K562 (cell line): Measurements from ENCODE around the gene SUGP1. TPM values are rescaled to one million over a fixed set of nuclear protein-coding genes. Genes with fewer than 3 reads are reported as not detected.

Experiments
- ARID2 ChIP-seq: fragments of 450-650 bp; IDR thresholded peaks from 2 replicates; pipeline ENCODE4 v1.6.1; 2017; ENCODE audit warnings: antibody characterized with exemption, mild to moderate bottlenecking
- CBFA2T2 ChIP-seq: fragments of 450-650 bp; conservative IDR thresholded peaks from 2 replicates; pipeline ENCODE4 v1.6.1; 2017; ENCODE audit warnings: mild to moderate bottlenecking
- CBX5 ChIP-seq: IDR thresholded peaks from 2 replicates; pipeline ENCODE4 v1.6.1; 2014; ENCODE audit warnings: low read depth, borderline replicate concordance
- FIP1L1 ChIP-seq: fragments of 200-400 bp; formaldehyde crosslinking; IDR thresholded peaks from 2 replicates; pipeline ENCODE4 v1.6.1; 2018; ENCODE audit warnings: mild to moderate bottlenecking, low read depth, low read length; ENCODE audit not compliant: poor library complexity, severe bottlenecking
- HDAC2 ChIP-seq: fragments of 450-650 bp; IDR thresholded peaks from 2 replicates; pipeline ENCODE4 v1.6.1; 2016; ENCODE audit warnings: mild to moderate bottlenecking
- HEY1 ChIP-seq: fragments of 250-450 bp; sonication (Bioruptor Pico); IDR thresholded peaks from 2 replicates; pipeline ENCODE4 v1.5.0; 2020; ENCODE audit warnings: mild to moderate bottlenecking, moderate library complexity, borderline replicate concordance
- HNRNPH1 ChIP-seq: fragments of 200-400 bp; formaldehyde crosslinking; optimal IDR thresholded peaks from 2 replicates; pipeline ENCODE3; 2017; ENCODE audit warnings: low read depth, mild to moderate bottlenecking, low read length, moderate library complexity
- MECOM ChIP-seq: fragments of 250-450 bp; sonication (Bioruptor Pico); IDR thresholded peaks from 2 replicates; pipeline ENCODE4 v1.8.0; 2022; ENCODE audit warnings: inconsistent platforms
- PCBP2 ChIP-seq: fragments of 200-400 bp; formaldehyde crosslinking; IDR thresholded peaks from 2 replicates; pipeline ENCODE4 v1.6.1; 2018; ENCODE audit warnings: low read length, low read depth, mild to moderate bottlenecking, moderate library complexity; ENCODE audit not compliant: poor library complexity, severe bottlenecking
- RBM25 ChIP-seq: fragments of 200-400 bp; formaldehyde crosslinking; IDR thresholded peaks from 2 replicates; pipeline ENCODE4 v1.6.1; 2018; ENCODE audit warnings: low read length, low read depth, moderate library complexity; ENCODE audit not compliant: severe bottlenecking
- SMARCB1 ChIP-seq: IDR thresholded peaks from 2 replicates; pipeline ENCODE4 v1.6.1; 2011; ENCODE audit warnings: improper control_type of control experiment, low read depth; ENCODE audit not compliant: insufficient read length
- SNRNP70 ChIP-seq: fragments of 200-400 bp; formaldehyde crosslinking; optimal IDR thresholded peaks from 2 replicates; pipeline ENCODE3; 2017; ENCODE audit warnings: low read depth, low read length
- U2AF2 ChIP-seq: fragments of 200-400 bp; formaldehyde crosslinking; optimal IDR thresholded peaks from 2 replicates; pipeline ENCODE3; 2017; ENCODE audit warnings: low read depth, mild to moderate bottlenecking, low read length
- ZNF146 ChIP-seq: IDR thresholded peaks from one replicate; pipeline ENCODE4 v1.6.1; 2018; ENCODE audit warnings: missing compliant biosample characterization; ENCODE audit not compliant: unreplicated experiment
- ZNF175 ChIP-seq: fragments of 200-800 bp; sonication (Bioruptor generic); IDR thresholded peaks from 2 replicates; pipeline ENCODE4 v1.6.1; 2016; ENCODE audit warnings: low read depth, mild to moderate bottlenecking, missing genetic modification characterization, missing compliant biosample characterization
- ZNF407 ChIP-seq: fragments of 450-650 bp; IDR thresholded peaks from 2 replicates; pipeline ENCODE4 v1.6.1; 2016; ENCODE audit warnings: low read depth
- ZNF699 ChIP-seq: fragments of 250-450 bp; sonication (Bioruptor Pico); IDR thresholded peaks from 2 replicates; pipeline ENCODE4 v1.8.0; 2021; ENCODE audit warnings: mild to moderate bottlenecking, moderate library complexity; ENCODE audit not compliant: insufficient replicate concordance
- polyA plus RNA-seq, 8 experiments: library from polyadenylated mRNA; depleted of rRNA in 4 of 8; stranded (reverse) in 5 of 8; unstranded in 3 of 8; fragments of >200 nt; fragmentation: Nextera tagmentation in 2 of 8; fragmentation: Illumina TruSeq in 1 of 8; extraction: Ambion mirVana in 2 of 8; extraction: Trizol in 1 of 8; gene quantifications; 2 replicates each; pipeline versions ENCODE4 v1.2.1 to v1.2.3, GENCODE V29; 2011 to 2014; ENCODE audit warnings: inconsistent platforms in 1 of 8, missing spikeins in 1 of 8
- total RNA-seq, 7 experiments: library from RNA; depleted of rRNA in 6 of 7; stranded (reverse); fragments of >200 nt in 6 of 7; fragmentation: Illumina TruSeq in 2 of 7; extraction: Trizol in 2 of 7; gene quantifications; 2 replicates each; pipeline versions ENCODE4 v1.2.1 to v1.2.3, GENCODE V29; 2011 to 2021; ENCODE audit warnings: low replicate concordance in 1 of 7
- TF ChIP-seq, protein P1 (sequence below): IDR thresholded peaks from 2 replicates; pipeline ENCODE4 v1.6.1; 2011; ENCODE audit warnings: borderline replicate concordance, low read depth, mild to moderate bottlenecking, moderate library complexity, low read length; ENCODE audit not compliant: insufficient read depth, poor library complexity, severe bottlenecking

Gene SUGP1
- total and polyA plus RNA-seq, 9 of the 15 experiments (the other 6 are each of a cell fraction or from before 2014, with no cell fraction given): 1.0 to 53.3 (median 32.4) TPM

DNA sequence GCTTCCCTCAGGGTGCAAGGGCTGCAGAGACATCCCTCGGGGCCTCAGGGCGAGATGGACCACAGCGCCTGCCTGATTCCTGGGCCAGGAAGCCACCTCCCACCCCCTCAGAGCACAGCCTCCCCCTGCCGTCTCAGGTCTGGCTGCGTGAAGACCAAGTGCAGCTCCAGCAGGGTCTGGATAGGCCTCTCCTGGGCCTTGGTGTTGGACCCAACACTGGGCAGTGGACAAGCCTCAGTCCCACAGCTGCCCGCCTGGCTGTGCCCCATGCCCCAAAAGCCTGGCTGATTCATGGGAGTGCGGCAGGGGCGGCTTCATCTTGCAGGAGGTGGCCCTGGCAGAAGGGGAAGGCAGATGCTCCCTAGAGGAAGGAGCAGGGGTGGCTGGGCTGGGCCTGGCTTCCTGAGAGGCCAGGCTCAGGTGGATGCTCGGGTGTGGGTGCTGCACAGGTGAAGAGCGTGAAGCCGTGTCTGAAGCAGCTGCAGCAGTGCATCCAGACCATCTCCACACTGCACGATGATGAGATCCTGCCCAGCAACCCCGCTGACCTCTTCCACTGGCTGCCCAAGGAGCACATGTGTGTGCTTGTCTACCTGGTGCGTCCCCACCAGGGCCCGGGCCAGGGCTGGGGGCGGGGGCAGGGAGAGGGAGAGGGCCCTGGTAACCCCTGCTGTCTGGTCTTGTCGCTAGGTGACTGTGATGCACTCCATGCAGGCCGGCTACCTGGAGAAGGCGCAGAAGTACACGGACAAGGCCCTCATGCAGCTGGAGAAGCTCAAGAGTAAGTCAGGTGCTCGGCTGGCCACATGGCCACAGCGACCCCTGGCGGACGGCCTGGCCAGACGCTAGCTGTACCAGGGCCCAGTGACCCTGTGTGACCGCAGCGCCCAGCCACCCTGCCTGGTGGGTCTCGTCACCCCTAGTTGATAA, 22.0 kb upstream of the SUGP1 start (continued):
- no peak for TF ChIP-seq ZNF175
- TF ChIP-seq SMARCB1: no peak
- TF ChIP-seq ZNF407: no peak
- TF ChIP-seq, protein P1, sequence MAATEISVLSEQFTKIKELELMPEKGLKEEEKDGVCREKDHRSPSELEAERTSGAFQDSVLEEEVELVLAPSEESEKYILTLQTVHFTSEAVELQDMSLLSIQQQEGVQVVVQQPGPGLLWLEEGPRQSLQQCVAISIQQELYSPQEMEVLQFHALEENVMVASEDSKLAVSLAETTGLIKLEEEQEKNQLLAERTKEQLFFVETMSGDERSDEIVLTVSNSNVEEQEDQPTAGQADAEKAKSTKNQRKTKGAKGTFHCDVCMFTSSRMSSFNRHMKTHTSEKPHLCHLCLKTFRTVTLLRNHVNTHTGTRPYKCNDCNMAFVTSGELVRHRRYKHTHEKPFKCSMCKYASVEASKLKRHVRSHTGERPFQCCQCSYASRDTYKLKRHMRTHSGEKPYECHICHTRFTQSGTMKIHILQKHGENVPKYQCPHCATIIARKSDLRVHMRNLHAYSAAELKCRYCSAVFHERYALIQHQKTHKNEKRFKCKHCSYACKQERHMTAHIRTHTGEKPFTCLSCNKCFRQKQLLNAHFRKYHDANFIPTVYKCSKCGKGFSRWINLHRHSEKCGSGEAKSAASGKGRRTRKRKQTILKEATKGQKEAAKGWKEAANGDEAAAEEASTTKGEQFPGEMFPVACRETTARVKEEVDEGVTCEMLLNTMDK: peak; percentile 89
- no peak for TF ChIP-seq PCBP2
- TF ChIP-seq RBM25: no peak
- no peak for TF ChIP-seq ZNF146 (CRISPR knock-in tag)
- no peak for TF ChIP-seq CBFA2T2
- TF ChIP-seq MECOM (CRISPR knock-in tag): no peak
- TF ChIP-seq HEY1 (CRISPR knock-in tag): no peak
- peak; percentile 57 for TF ChIP-seq FIP1L1
- TF ChIP-seq ARID2: no peak
- TF ChIP-seq HNRNPH1: no peak
- no peak for TF ChIP-seq SNRNP70
- TF ChIP-seq HDAC2: no peak
- no peak for TF ChIP-seq U2AF2
- no peak for TF ChIP-seq ZNF699 (CRISPR knock-in tag)
- TF ChIP-seq CBX5: no peak
